ENCODE measurements around the gene SMIM44. TPM values are rescaled to one million over a fixed set of nuclear protein-coding genes. Genes with fewer than 3 reads are reported as not detected.
"Not testable (repeated sequence)": the region's sequence is repeated elsewhere in the genome, so short reads cannot be mapped to it uniquely, and the experiment has no call there.

Gene SMIM44
- total RNA-seq, 1 donor = not detected

- H3K36me3 ChIP-seq (ENCODE audit: insufficient read depth, low read length) = peaks cover 50% of the 10 kb centered on the region
- H3K4me3 ChIP-seq (ENCODE audit: insufficient read depth, low read length) = no peak overlapping the region
- H2AFZ ChIP-seq (ENCODE audit: low read length) = no peak overlapping the region
- H3K79me2 ChIP-seq (ENCODE audit: insufficient read depth, low read length) = peaks cover 81% of the 10 kb centered on the region
- no peak overlapping the region for H3K27ac ChIP-seq (ENCODE audit: low read depth, low read length)
- H4K20me1 ChIP-seq (ENCODE audit: insufficient read depth, low read length) = peaks cover 55% of the 10 kb centered on the region
- no peaks in the 10 kb centered on the region for H3K9me3 ChIP-seq (ENCODE audit: low read depth, low read length)
- H3K27me3 ChIP-seq (ENCODE audit: insufficient read depth, low read length) = no peaks in the 10 kb centered on the region
- H3K4me1 ChIP-seq (ENCODE audit: insufficient read depth, low read length) = peaks cover 39% of the 10 kb centered on the region
- no peak overlapping the region for H3K4me2 ChIP-seq (ENCODE audit: insufficient read depth, low read length)
- DNase-seq (ENCODE audit: insufficient read length, low spot score, missing footprints) = no peak
- TF ChIP-seq, protein P1, sequence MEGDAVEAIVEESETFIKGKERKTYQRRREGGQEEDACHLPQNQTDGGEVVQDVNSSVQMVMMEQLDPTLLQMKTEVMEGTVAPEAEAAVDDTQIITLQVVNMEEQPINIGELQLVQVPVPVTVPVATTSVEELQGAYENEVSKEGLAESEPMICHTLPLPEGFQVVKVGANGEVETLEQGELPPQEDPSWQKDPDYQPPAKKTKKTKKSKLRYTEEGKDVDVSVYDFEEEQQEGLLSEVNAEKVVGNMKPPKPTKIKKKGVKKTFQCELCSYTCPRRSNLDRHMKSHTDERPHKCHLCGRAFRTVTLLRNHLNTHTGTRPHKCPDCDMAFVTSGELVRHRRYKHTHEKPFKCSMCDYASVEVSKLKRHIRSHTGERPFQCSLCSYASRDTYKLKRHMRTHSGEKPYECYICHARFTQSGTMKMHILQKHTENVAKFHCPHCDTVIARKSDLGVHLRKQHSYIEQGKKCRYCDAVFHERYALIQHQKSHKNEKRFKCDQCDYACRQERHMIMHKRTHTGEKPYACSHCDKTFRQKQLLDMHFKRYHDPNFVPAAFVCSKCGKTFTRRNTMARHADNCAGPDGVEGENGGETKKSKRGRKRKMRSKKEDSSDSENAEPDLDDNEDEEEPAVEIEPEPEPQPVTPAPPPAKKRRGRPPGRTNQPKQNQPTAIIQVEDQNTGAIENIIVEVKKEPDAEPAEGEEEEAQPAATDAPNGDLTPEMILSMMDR (IDR thresholded peaks at IDR 0.05; ENCODE audit: extremely low read depth, low read depth, low read length) = no peak
These were observed 27.2 kb downstream of the SMIM44 start for GRCh38 chr19:3455960-3456601.

GRCh38 chr19:3455393-3455955 is 27.8 kb downstream of the SMIM44 start:
- Histone ChIP-seq H3K36me3 (ENCODE audit: insufficient read depth, low read length) (peaks cover 48% of the 10 kb centered on the region), H3K27ac (ENCODE audit: low read depth, low read length) (peak overlapping the region; percentile 23), H3K27me3 (ENCODE audit: insufficient read depth, low read length) (no peaks in the 10 kb centered on the region), H3K79me2 (ENCODE audit: insufficient read depth, low read length) (peaks cover 77% of the 10 kb centered on the region), H2AFZ (ENCODE audit: low read length) (no peak overlapping the region), H3K9me3 (ENCODE audit: low read depth, low read length) (no peaks in the 10 kb centered on the region), H3K4me3 (ENCODE audit: insufficient read depth, low read length) (no peak overlapping the region), H3K4me1 (ENCODE audit: insufficient read depth, low read length) (peaks cover 42% of the 10 kb centered on the region), H3K4me2 (ENCODE audit: insufficient read depth, low read length) (no peak overlapping the region), H4K20me1 (ENCODE audit: insufficient read depth, low read length) (peaks cover 55% of the 10 kb centered on the region)
- TF ChIP-seq, protein P1 (IDR thresholded peaks at IDR 0.05; ENCODE audit: extremely low read depth, low read depth, low read length) = no peak
- DNase-seq (ENCODE audit: insufficient read length, low spot score, missing footprints) = peak; percentile 71

DNA sequence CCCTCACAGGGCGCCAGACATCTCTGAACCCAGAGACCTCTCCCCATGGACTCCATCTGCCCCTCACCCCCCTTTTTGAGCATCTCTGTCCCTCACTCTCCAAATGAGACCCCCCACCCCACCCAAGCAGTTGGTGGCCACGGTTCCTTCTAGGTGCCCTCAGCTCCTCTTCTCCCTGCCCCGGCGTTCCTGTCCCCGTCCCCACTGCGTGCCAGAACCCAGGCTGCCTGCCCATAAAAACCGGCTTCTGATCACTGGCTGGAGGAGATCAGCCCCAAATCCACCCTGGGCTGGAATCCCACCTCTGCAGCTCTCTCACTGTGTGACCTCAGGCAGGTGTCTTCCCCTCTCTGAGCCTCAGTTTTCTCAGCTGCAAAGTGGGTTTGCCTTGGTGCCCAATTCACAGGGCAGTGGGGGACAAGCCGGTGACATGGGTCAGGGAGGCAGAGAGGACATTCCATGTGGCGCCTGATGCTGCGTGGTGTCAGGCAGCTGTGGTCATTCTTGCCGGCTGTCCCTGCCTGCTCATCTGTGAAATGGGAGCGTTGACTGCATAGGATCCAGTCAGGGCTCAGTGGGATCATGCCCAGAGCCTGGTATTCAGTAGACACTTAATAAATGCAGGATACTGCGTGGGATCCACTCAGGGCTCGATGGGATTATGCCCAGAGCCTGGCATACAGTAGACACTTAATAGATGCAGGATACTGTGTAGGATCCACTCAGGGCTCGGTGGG is 28.4 kb downstream of the SMIM44 start:
- Histone ChIP-seq H3K27ac (ENCODE audit: low read depth, low read length) (peak overlapping the region; percentile 23), H3K9me3 (ENCODE audit: low read depth, low read length) (no peaks in the 10 kb centered on the region), H3K4me1 (ENCODE audit: insufficient read depth, low read length) (peaks cover 39% of the 10 kb centered on the region), H3K36me3 (ENCODE audit: insufficient read depth, low read length) (peaks cover 41% of the 10 kb centered on the region), H3K27me3 (ENCODE audit: insufficient read depth, low read length) (no peaks in the 10 kb centered on the region), H3K4me2 (ENCODE audit: insufficient read depth, low read length) (no peak overlapping the region), H3K79me2 (ENCODE audit: insufficient read depth, low read length) (peaks cover 72% of the 10 kb centered on the region), H3K4me3 (ENCODE audit: insufficient read depth, low read length) (no peak overlapping the region), H4K20me1 (ENCODE audit: insufficient read depth, low read length) (peaks cover 49% of the 10 kb centered on the region), H2AFZ (ENCODE audit: low read length) (no peak overlapping the region)
- DNase-seq (ENCODE audit: insufficient read length, low spot score, missing footprints) = no peak
- TF ChIP-seq, protein P1 (IDR thresholded peaks at IDR 0.05; ENCODE audit: extremely low read depth, low read depth, low read length) = no peak

DNA sequence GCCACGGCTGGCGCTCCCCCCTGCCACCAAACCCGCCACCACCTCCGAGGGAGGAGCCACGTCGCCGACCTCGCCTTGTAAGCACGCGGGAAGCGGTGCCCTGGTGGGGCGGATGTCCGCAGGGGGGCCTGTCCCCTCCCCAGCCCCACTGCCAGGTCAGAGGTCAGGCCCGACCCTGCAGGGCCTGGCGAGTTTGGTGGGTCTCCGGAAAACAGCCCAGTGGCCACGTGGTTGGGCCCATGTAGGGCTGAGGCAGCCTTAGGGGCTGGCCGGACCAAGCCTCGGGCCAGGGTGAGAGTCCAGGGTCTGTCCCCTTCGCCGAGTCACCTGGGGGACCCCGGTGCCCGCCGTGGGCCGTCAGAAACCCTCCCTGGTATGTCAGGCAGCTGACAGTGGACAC is 29.4 kb downstream of the SMIM44 start:
- Histone ChIP-seq H3K4me3 (ENCODE audit: insufficient read depth, low read length) (no peak overlapping the region), H3K4me1 (ENCODE audit: insufficient read depth, low read length) (peaks cover 29% of the 10 kb centered on the region), H2AFZ (ENCODE audit: low read length) (no peak overlapping the region), H3K36me3 (ENCODE audit: insufficient read depth, low read length) (peaks cover 46% of the 10 kb centered on the region), H3K27me3 (ENCODE audit: insufficient read depth, low read length) (no peaks in the 10 kb centered on the region), H3K9me3 (ENCODE audit: low read depth, low read length) (no peaks in the 10 kb centered on the region), H3K79me2 (ENCODE audit: insufficient read depth, low read length) (peaks cover 68% of the 10 kb centered on the region), H4K20me1 (ENCODE audit: insufficient read depth, low read length) (peaks cover 46% of the 10 kb centered on the region), H3K27ac (ENCODE audit: low read depth, low read length) (peak overlapping the region; percentile 12), H3K4me2 (ENCODE audit: insufficient read depth, low read length) (no peak overlapping the region)
- TF ChIP-seq, protein P1 (IDR thresholded peaks at IDR 0.05; ENCODE audit: extremely low read depth, low read depth, low read length) = no peak
- no peak for DNase-seq (ENCODE audit: insufficient read length, low spot score, missing footprints)

DNA sequence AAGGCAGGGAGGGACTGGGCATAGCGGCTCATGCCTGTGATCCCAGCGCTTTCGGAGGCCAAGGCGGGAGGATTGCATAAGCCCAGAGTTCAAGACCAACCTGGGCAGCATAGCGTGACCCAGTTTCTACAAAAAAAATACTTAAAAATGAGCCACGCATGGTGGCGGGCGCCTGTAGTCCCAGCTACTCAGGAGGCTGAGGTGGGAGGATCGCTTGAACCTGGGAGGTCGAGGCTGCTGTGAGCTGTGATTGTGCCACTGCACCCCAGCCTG is 30.4 kb downstream of the SMIM44 start:
- not testable (repeated sequence) for H3K9me3 ChIP-seq (ENCODE audit: low read depth, low read length); DNase-seq (ENCODE audit: insufficient read length, low spot score, missing footprints); H3K4me3 ChIP-seq (ENCODE audit: insufficient read depth, low read length); H2AFZ ChIP-seq (ENCODE audit: low read length); H3K4me2 ChIP-seq (ENCODE audit: insufficient read depth, low read length); H3K27me3 ChIP-seq (ENCODE audit: insufficient read depth, low read length)
- peaks cover 67% of the 10 kb centered on the region for H3K79me2 ChIP-seq (ENCODE audit: insufficient read depth, low read length)
- H4K20me1 ChIP-seq (ENCODE audit: insufficient read depth, low read length) = peaks cover 43% of the 10 kb centered on the region
- peaks cover 49% of the 10 kb centered on the region for H3K36me3 ChIP-seq (ENCODE audit: insufficient read depth, low read length)
- peak overlapping the region; percentile 97 for H3K27ac ChIP-seq (ENCODE audit: low read depth, low read length)
- peaks cover 20% of the 10 kb centered on the region for H3K4me1 ChIP-seq (ENCODE audit: insufficient read depth, low read length)

Measured in osteoblast (primary cell).